ENCODE data around the gene MCU.

GRCh38 chr10:72784551-72785351 is 92.8 kb downstream of the MCU start:
- TF ChIP-seq CTCF (conservative IDR thresholded peaks at IDR 0.05 in 1 of 2, IDR thresholded peaks at IDR 0.05 in 1 of 2; ENCODE audit: low read depth in 1 of 2, low read length in 2 of 2) (no peak), EZH2 (IDR thresholded peaks at IDR 0.05; ENCODE audit: low read length, missing control alignments) (no peak)

Data from fibroblast of lung (primary cell).